Sciatic nerve (tissue), 2 donors: ENCODE results near the gene PAM. TPM values are rescaled to one million over a fixed set of nuclear protein-coding genes. Genes with fewer than 3 reads are reported as not detected.

ENCODE experiments used
- ATAC-seq: fragments of 200-7000 bp; cut with Tn5 transposase; one replicate; pipeline ENCODE4 v1.9.1; 2020; ENCODE audit warnings: mild to moderate bottlenecking, moderate library complexity
- DNase-seq: peaks from one replicate; pipeline ENCODE4 v3.0.0-alpha.2; 2020; ENCODE audit warnings: low spot score
- intact Hi-C: fragments of 100-400 bp; cut with DNase I; formaldehyde crosslinking; loops from one replicate; pipeline ENCODE4 v1.14.2; 2022
- total RNA-seq: library from RNA; stranded (reverse); fragmentation: NEBNext Ultra II Directional; extraction: Animal tissue kit (Norgen Biotek cat#: 25700); gene quantifications from one replicate; pipeline ENCODE4 v1.2.1, GENCODE V29; 2021
- donor health status: DM: no; HTN: no; CAD: no.
- donor health status: DM: no; HTN: no; CAD: no.

Gene PAM
- total RNA-seq, 1 donor from 2014 or later, result 188 TPM

DNA sequence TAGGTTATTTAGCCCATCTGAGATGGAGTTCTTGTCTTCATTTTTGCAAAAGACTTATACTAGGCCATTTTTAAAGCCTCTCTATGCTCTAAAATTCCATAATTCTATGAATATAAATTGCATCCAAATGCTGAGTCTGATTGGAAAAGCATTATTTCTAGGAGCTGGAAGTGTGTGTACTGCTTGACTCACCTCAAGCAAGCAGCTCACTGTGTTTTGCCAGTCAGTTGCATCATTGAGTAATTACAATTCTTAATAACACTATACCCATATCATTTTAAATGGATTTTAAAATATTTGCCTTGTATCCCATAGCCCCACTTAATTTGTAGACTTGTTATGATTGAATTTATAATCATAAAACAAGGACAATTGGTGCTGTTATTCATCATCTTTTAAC, 161.0 kb downstream of the PAM start:
- intact Hi-C loops, result no loop called here
- ATAC-seq (no peak), DNase-seq (no peak)

DNA sequence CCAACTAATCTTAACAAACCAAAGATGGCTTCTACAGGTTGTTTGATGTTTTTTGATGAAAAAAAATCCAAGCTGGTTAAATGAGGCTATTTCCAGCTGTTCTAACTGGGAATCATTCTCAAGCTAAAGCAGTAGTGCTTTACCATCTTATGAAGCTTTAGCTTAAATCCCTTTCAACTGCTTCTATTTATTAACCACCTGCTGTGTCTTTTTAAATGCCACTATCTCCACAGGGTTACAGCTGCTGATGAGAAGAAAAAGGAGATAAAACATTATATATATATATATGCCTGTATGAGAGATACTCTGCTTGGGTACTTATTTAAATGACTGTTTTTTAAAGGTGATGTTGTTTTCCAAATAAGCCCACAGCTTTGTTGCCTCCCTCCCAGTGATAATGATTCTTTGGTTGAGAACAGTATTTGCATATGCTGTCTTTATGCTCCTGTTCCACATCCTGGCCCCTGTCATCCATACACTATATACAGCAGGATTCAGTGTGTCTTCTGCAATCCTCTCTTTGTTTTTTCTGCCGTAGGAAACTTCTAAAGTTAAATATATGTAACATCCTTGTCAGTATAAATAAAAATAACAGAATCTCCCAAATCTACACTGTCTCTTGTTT, 164.0 kb downstream of the PAM start:
- DNase-seq, result no peak
- intact Hi-C loops, result no loop called here
- ATAC-seq, result no peak

GRCh38 chr5:102920762-102921161, 165.7 kb downstream of the PAM start:
- ATAC-seq (no peak), DNase-seq (no peak)
- intact Hi-C loops, result no loop called here

DNA sequence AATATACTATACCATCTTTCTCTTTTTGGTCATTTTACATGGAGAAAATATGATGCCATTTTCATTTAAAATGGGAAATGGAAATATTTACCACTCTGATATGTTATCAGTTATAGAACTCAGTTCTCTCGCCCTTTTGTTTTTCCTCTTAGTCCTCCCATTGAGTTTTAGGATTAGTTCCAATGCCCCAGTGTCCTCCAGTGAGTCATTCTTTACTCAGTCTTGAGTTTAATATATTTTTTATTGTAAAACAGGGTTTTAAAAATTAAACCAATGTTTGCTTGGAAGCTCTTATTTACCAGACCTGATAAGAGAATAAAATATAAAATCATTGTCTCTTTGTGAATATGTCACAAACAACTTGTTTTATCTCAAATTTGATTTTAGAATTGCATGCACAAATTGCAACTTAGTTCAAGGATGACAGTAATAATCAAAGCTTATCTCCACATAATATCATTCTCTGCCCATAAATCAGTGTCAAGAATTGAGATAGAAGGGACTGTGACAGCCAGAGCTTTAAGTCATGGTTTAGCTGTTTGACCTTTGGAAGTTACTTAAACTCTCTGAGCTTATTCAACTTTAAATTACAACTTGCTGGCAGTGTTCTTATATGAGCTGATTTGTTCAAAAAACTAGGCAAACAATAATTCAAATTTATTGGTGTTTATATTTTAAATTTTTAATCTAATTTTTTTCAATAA, 166.4 kb downstream of the PAM start:
- intact Hi-C loops, result no loop called here
- no peak for ATAC-seq
- DNase-seq, result no peak

- intact Hi-C loops, result no loop called here
Measured at GRCh38 chr5:102922111-102922720, 167.1 kb downstream of the PAM start.

DNA sequence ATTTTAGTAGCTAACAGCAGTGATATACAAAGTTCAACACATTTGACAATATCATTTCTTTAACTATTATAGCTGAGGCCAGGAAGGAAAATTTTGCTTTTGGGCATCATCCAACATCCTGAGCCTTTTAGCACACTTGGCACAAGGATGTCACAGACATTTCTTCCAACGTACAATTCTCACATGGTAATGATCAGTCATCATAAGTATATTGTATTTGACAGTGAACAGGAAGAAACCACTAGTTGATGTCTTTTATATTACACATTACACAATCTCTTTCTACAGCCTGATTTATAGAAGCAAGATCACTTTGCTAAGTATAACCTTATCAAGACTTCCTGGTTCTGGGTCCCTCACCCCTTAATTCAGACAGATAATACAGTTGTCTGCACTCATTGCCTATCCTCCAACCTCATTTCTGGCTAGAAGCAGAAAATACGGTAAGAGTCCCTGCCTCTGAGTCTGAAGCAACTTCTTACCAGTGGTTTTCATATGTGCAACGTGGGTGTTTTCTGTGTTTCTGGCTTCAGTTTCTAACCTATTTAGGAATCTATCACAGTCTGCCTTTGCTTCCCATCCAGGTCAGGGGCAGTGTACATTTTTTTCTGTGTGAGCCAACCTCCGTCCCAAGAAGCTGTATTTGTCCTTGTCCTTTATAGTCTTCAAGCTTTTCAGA, 167.8 kb downstream of the PAM start:
- intact Hi-C loops, result no loop called here
- ATAC-seq (no peak), DNase-seq (no peak)

More at GRCh38 chr5:102922111-102922720, 167.1 kb downstream of the PAM start:
- ATAC-seq, result no peak
- no peak for DNase-seq

DNA sequence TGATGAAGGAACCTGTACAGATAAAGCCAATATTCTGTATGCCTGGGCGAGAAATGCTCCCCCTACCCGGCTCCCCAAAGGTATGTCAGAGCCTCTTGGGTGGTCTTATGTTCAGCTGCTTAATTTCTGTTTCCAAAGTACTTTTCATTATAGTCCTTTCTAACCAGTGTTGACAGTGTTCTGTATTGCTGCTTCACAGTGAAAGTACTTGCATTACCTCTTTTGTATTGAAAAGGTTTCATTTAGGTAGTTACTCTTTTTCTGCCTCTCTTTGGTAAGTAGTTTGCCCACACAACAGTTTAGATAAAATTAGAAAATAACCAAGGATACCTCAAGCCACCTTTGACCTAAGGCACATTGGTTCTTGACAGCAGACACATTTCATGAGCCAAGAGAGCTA, 169.9 kb downstream of the PAM start:
- intact Hi-C loops, result no loop called here
- DNase-seq, result no peak
- no peak for ATAC-seq

DNA sequence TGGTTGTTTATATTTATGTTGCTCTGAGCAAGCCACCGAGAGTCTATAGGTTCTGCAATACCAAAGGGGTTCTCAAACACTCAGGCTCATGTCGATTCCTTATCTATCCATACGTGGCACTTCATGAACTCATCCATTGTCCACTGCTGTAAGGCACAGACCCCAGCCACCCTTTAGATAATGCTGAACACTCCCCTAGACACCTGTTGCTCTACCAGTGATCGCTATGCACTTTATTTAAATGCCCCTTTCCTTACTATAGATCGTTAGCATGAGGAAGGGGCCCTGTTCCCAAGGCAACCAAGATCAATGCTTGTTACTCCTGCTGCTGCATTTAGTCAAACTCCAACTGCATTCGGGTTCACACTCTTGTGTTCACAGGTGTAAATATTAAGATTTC, 171.9 kb downstream of the PAM start:
- intact Hi-C loops, result no loop called here
- DNase-seq, result no peak
- no peak for ATAC-seq

GRCh38 chr5:102930244-102930643, 175.1 kb downstream of the PAM start:
- intact Hi-C loops, result no loop called here
- ATAC-seq (no peak), DNase-seq (no peak)

DNA sequence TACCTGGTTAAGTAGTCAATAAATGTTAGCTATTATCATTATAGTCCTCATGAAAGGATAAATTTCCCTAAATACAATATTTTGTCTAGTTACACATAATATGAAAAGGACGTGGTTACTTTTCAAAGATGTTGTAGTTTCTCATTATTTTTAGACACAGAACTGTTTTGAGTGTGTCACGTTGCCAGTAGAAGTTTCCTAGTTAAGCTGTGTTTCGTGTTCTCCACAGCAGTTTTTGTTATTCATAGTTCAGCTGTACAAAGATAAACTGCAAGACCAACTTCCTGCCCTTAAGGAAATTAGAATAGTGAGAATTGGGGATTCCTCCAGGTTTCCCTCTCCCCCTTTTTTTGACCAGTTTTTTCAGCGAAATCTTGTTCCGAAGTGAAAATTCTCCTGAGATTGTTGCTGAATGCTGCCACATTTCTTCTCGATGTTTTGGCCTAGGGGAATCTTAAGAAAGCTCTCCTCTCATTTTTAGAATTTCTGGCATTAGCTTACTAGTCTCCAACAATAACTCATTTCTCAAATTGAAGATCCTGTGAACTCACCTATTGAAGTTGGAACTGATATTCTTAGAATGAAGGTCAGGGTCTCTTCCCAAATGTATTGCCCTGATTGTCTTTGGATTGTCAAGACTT, 176.1 kb downstream of the PAM start:
- intact Hi-C loops, result no loop called here
- DNase-seq (no peak), ATAC-seq (peak; percentile 55)

GRCh38 chr5:102932781-102933180, 177.7 kb downstream of the PAM start:
- no peak for DNase-seq
- ATAC-seq, result no peak
- intact Hi-C loops, result no loop called here

DNA sequence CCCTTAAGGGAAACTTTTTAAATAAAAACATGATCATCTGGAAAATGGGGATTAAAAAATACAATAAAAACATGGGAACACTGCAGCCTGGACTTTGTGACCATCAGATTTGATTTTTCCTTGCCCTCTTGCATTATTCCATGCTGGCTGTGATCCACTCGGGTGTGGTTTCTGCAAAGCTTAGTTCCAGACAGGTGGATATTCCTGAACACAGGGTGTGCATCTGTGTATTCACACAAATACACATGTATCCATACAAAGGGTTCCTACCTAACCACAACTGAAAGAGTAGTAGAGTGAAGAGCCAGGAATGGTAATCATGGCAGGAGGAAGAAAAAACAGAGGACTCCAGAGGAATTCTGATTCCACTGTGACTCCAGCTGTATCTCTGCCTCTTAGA, 178.2 kb downstream of the PAM start:
- intact Hi-C loops, result no loop called here
- ATAC-seq, result no peak

GRCh38 chr5:102933721-102934459, 178.8 kb downstream of the PAM start:
- intact Hi-C loops, result no loop called here
- ATAC-seq, result no peak
- DNase-seq, result no peak

More for the DNA sequence above, 178.2 kb downstream of the PAM start:
- no peak for DNase-seq

- DNase-seq (no peak), ATAC-seq (no peak)
- intact Hi-C loops, result no loop called here
Measured at GRCh38 chr5:102937894-102938293, 182.8 kb downstream of the PAM start.

GRCh38 chr5:102941111-102941510, 186.0 kb downstream of the PAM start:
- ATAC-seq (no peak), DNase-seq (no peak)
- intact Hi-C loops, result no loop called here

GRCh38 chr5:102946414-102946813, 191.3 kb downstream of the PAM start:
- DNase-seq (no peak), ATAC-seq (no peak)
- intact Hi-C loops, result no loop called here

DNA sequence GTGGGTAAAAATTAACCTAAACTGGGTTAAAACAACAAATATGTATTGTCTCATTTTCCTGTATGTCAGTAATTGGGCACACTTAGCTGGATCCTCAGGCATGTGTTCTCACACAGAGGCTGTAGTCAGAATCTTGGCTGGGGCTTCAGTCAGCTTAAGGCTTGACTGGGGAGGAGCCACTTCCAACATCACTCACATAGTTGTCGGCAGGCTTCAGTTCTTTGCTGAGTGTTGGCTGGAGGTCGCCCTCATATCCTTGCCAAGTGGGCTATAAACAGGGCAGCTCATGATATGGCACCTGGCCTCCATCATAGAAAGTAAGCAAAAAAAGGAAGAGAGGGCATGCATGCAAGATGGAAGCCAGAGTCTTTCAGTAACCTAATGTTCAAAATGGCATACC, 191.9 kb downstream of the PAM start:
- DNase-seq (no peak), ATAC-seq (no peak)
- intact Hi-C loops, result no loop called here

- DNase-seq (no peak), ATAC-seq (no peak)
- intact Hi-C loops, result no loop called here
Measured at GRCh38 chr5:102955488-102955887, 200.4 kb downstream of the PAM start.

GRCh38 chr5:102956599-102956998, 201.5 kb downstream of the PAM start:
- DNase-seq (no peak), ATAC-seq (no peak)
- intact Hi-C loops, result no loop called here
